HG02763 (cell line): ENCODE data around the gene UNC5C.

ENCODE experiments used
- ATAC-seq: cut with Tn5 transposase; IDR thresholded peaks from one replicate; pipeline ENCODE4 v1.9.1; 2021; ENCODE audit warnings: mild to moderate bottlenecking, moderate library complexity; ENCODE audit not compliant: unreplicated experiment

The UNC5C gene

GRCh38 chr4:95409750-95410149, 139.0 kb downstream of the UNC5C start:
- ATAC-seq, result no peak

GRCh38 chr4:95409127-95409526, 139.6 kb downstream of the UNC5C start:
- no peak for ATAC-seq

- no peak for ATAC-seq
Measured at GRCh38 chr4:95402299-95402698, 146.5 kb downstream of the UNC5C start.

- ATAC-seq, result no peak
Measured at GRCh38 chr4:95398217-95398616, 150.6 kb downstream of the UNC5C start.

- ATAC-seq, result no peak
Measured at GRCh38 chr4:95394752-95395306, 153.9 kb downstream of the UNC5C start.

- no peak for ATAC-seq
Measured at GRCh38 chr4:95393821-95394220, 155.0 kb downstream of the UNC5C start.

GRCh38 chr4:95388911-95389310, 159.9 kb downstream of the UNC5C start:
- ATAC-seq, result no peak

- ATAC-seq, result no peak
Measured at GRCh38 chr4:95387719-95388118, 161.1 kb downstream of the UNC5C start.

GRCh38 chr4:95386410-95386809, 162.4 kb downstream of the UNC5C start:
- no peak for ATAC-seq

GRCh38 chr4:95381843-95382580, 166.8 kb downstream of the UNC5C start:
- ATAC-seq, result no peak

- ATAC-seq, result no peak
Measured at GRCh38 chr4:95379633-95380032, 169.1 kb downstream of the UNC5C start.

- ATAC-seq, result no peak
Measured at GRCh38 chr4:95377366-95377900, 171.3 kb downstream of the UNC5C start.

GRCh38 chr4:95371476-95372224, 177.1 kb downstream of the UNC5C start:
- ATAC-seq, result no peak

- ATAC-seq, result no peak
Measured at GRCh38 chr4:95367824-95368223, 180.9 kb downstream of the UNC5C start.

GRCh38 chr4:95363966-95364365, 184.8 kb downstream of the UNC5C start:
- ATAC-seq, result no peak

- no peak for ATAC-seq
Measured at GRCh38 chr4:95363559-95363925, 185.2 kb downstream of the UNC5C start.

GRCh38 chr4:95362906-95363558, 185.7 kb downstream of the UNC5C start:
- no peak for ATAC-seq

- ATAC-seq, result no peak
Measured at GRCh38 chr4:95362066-95362465, 186.7 kb downstream of the UNC5C start.

GRCh38 chr4:95361696-95361965, 187.1 kb downstream of the UNC5C start:
- no peak for ATAC-seq

- ATAC-seq, result no peak
Measured at GRCh38 chr4:95360906-95361695, 187.7 kb downstream of the UNC5C start.
